Activated CD4-positive, alpha-beta T cell treated with anti-CD3 and anti-CD28 coated beads for 4 hours (primary cell): ENCODE results near the gene ZEB2.

Experiments used
- DNase-seq, 2 donors: peaks; one replicate each; pipeline ENCODE4 v3.0.0-alpha.2; 2020

Gene ZEB2

DNA sequence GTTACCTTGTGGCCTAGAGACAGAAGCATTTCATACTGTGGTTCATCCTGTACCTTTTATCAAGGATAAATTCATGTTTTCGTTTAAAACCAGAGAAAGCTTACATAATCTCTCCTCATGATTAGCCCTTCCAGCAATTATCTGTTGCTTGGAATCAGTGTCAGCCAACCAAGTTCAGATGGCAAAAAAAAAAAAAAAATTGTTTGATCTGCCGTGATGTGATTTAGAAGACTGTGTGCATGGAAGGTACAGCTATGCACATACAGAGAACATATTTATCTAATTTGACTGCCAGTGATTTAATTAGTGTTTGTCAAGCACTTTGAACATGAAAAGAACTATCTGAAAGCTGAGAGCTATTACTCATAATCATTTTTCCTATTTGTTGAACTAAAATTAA is 180.9 kb downstream of the ZEB2 start:
- DNase-seq, result no peak

DNA sequence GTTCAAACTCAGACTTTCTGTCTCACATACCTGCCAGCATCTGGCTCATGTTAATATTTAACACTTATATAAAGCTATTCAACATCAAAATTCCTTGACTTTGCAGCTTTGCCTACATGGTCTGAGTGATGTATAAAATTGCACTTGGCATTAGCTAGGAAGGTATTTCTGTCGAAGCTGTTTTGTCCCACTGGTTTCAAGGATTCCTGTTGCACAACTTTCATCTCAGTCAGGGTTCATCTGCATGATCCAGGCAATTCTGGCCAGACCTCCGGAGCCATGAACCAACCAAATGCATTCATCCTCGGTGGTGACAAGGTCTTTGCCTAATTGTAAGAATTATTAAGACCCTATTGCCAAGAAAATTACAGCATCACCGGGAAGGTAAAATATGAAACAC is 185.4 kb downstream of the ZEB2 start:
- DNase-seq, result no peak
